ENCODE measurements around the gene FTSJ1. TPM values are rescaled to one million over a fixed set of nuclear protein-coding genes. Genes with fewer than 3 reads are reported as not detected.

FTSJ1 gene
- total and polyA plus RNA-seq, 2 of the 8 experiments (the other 6 are each of a cell fraction or from before 2014, with no cell fraction given) = 62.4 to 80.4 TPM

- H3K4me3 ChIP-seq (ENCODE audit: extremely low read depth in 1 of 4, insufficient read depth in 2 of 4, low read depth in 3 of 4, low read length in 4 of 4) = no peak overlapping the region
- CTCF ChIA-PET (ENCODE audit: partially characterized antibody) = interaction anchor here (1.7 kb wide), 1 partner anchor 39 kb away, joined by 4 read pairs; no protein-coding TSS in a partner anchor
Observed at GRCh38 chrX:48507246-48507645, 31.2 kb downstream of the FTSJ1 start.

More at GRCh38 chrX:48507246-48507645, 31.2 kb downstream of the FTSJ1 start:
- Histone ChIP-seq H3K56ac (replicated peaks; ENCODE audit: insufficient read length, low read depth, low read length) (no peak overlapping the region), H4K8ac (ENCODE audit: extremely low read depth, insufficient read depth, low read length) (no peak overlapping the region), H4K5ac (ENCODE audit: insufficient read length, low read depth, low read length) (no peak overlapping the region), H3K9ac (replicated peaks in 1 of 4; ENCODE audit: extremely low read depth in 1 of 4, low read depth in 3 of 4, low read length in 3 of 4) (no peak overlapping the region), H2BK15ac (ENCODE audit: low read length) (no peak overlapping the region), H3K9me3 (ENCODE audit: insufficient read depth in 2 of 2, low read depth in 1 of 2, low read length in 1 of 2) (no peaks in the 10 kb centered on the region), H2BK12ac (ENCODE audit: low read depth, low read length) (no peak overlapping the region), H2AFZ (ENCODE audit: low read length) (no peak overlapping the region), H4K91ac (replicated peaks; ENCODE audit: insufficient read length, low read length) (no peak overlapping the region), H4K20me1 (replicated peaks in 1 of 2; ENCODE audit: control insufficient read depth in 1 of 2, insufficient read depth in 2 of 2, low read length in 2 of 2) (no peaks in the 10 kb centered on the region), H3K36me3 (ENCODE audit: control insufficient read depth in 2 of 4, insufficient read depth in 4 of 4, low read length in 3 of 4) (no peaks in the 10 kb centered on the region), H2AK5ac (ENCODE audit: low read depth, low read length) (no peak overlapping the region), H2BK20ac (ENCODE audit: low read length) (no peak overlapping the region), H3K27ac (ENCODE audit: low read depth, low read length) (no peak overlapping the region), H3K4me1 (replicated peaks in 1 of 4; ENCODE audit: control insufficient read depth in 3 of 4, insufficient read depth in 4 of 4, low read length in 3 of 4) (peaks cover 0 to 5% (median 2%) of the 10 kb centered on the region in 4 experiments; a peak in 4 of 7 replicates), H3K14ac (ENCODE audit: insufficient read length) (no peak overlapping the region), H2BK120ac (replicated peaks; ENCODE audit: low read depth, low read length) (no peak overlapping the region), H3K4me2 (ENCODE audit: insufficient read depth in 1 of 2, low read depth in 2 of 2, low read length in 2 of 2) (no peak overlapping the region; a peak in 1 of 4 replicates), H3K79me2 (ENCODE audit: control insufficient read depth in 1 of 2, insufficient read depth in 2 of 2, low read length in 2 of 2) (no peaks in the 10 kb centered on the region), H3K4ac (replicated peaks; ENCODE audit: insufficient read length, low read depth, low read length) (no peak overlapping the region), H2BK5ac (ENCODE audit: low read depth, low read length) (no peak overlapping the region), H3K27me3 (replicated peaks in 1 of 4; ENCODE audit: control insufficient read depth in 3 of 4, extremely low read depth in 1 of 4, insufficient read depth in 3 of 4, low read length in 3 of 4) (no peaks in the 10 kb centered on the region; a peak in 2 of 7 replicates), H3K79me1 (ENCODE audit: low read depth, low read length) (no peaks in the 10 kb centered on the region), H3K23me2 (ENCODE audit: low read depth, low read length) (no peaks in the 10 kb centered on the region; the same call in 1 of the 2 replicates), H3K23ac (ENCODE audit: insufficient read length) (no peak overlapping the region), H3K18ac (ENCODE audit: extremely low read depth, low read length) (no peak overlapping the region)
- TF ChIP-seq KDM1A (IDR thresholded peaks at IDR 0.05; ENCODE audit: borderline replicate concordance, low read length) = no peak
- TF ChIP-seq, protein P1, sequence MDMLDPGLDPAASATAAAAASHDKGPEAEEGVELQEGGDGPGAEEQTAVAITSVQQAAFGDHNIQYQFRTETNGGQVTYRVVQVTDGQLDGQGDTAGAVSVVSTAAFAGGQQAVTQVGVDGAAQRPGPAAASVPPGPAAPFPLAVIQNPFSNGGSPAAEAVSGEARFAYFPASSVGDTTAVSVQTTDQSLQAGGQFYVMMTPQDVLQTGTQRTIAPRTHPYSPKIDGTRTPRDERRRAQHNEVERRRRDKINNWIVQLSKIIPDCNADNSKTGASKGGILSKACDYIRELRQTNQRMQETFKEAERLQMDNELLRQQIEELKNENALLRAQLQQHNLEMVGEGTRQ (IDR thresholded peaks at IDR 0.05; ENCODE audit: low read length) = no peak
- no peak for TF ChIP-seq MAFK (IDR thresholded peaks at IDR 0.05; ENCODE audit: low read depth, low read length)
- TF ChIP-seq SP1 (IDR thresholded peaks at IDR 0.05; ENCODE audit: low read depth, low read length) = no peak
- TF ChIP-seq CHD2 (IDR thresholded peaks at IDR 0.05; ENCODE audit: low read length) = no peak
- TF ChIP-seq NRF1 (IDR thresholded peaks at IDR 0.05; ENCODE audit: low read depth, low read length) = no peak
- no peak for TF ChIP-seq POLR2A (IDR thresholded peaks at IDR 0.05; ENCODE audit: control extremely low read depth in 1 of 2, low read depth in 2 of 2, low read length in 2 of 2)
- no peak for TF ChIP-seq POLR2AphosphoS5 (IDR thresholded peaks at IDR 0.05; ENCODE audit: low read depth, low read length)
- TF ChIP-seq E2F6 (IDR thresholded peaks at IDR 0.05) = no peak
- no peak for TF ChIP-seq SAP30 (IDR thresholded peaks at IDR 0.05; ENCODE audit: insufficient read depth, insufficient replicate concordance, low read length)
- TF ChIP-seq RBBP5 (IDR thresholded peaks at IDR 0.05; ENCODE audit: borderline replicate concordance, low read depth, low read length) = no peak
- no peak for TF ChIP-seq SRF (IDR thresholded peaks at IDR 0.05; ENCODE audit: low read depth, low read length)
- no peak for DNase-seq (ENCODE audit: low read depth in 1 of 2, low spot score in 2 of 2)
- no peak for FAIRE-seq
- WGBS, 2 experiments (ENCODE audit: extremely low coverage in 1 of 2, insufficient coverage in 1 of 2, insufficient read length in 1 of 2, insufficient replicate concordance in 2 of 2, low coverage in 1 of 2, low lambda C conversion rate in 2 of 2, missing lambda C conversion rate in 1 of 2) = 88% methylated on average over 5 of the region's 5 CpGs; no CpG with 5 or more reads in 1 of the 2 experiments
- POLR2A ChIA-PET (ENCODE audit: partially characterized antibody) = interaction anchor here (1.2 kb wide), 1 partner anchor 70 kb away, joined by 3 read pairs; no protein-coding TSS in a partner anchor

Data from H1 (cell line).